Testis (tissue), 2 donors: ENCODE results near the gene NFKBIE.

Experiments
- CTCF ChIP-seq, 3 experiments: fragments of 450-650 bp in 2 of 3; fragments of 200-600 bp in 1 of 3; sonication (generic) in 1 of 3; IDR thresholded peaks; one replicate each; pipeline ENCODE4 v1.5.1; 2016 to 2019; ENCODE audit warnings: antibody characterized with exemption in 3 of 3, mild to moderate bottlenecking in 2 of 3, moderate library complexity in 1 of 3
- POLR2A ChIP-seq: fragments of 450-650 bp; IDR thresholded peaks from one replicate; pipeline ENCODE4 v1.6.1; 2017; ENCODE audit warnings: antibody characterized with exemption, mild to moderate bottlenecking, moderate library complexity

- TF ChIP-seq CTCF (IDR thresholded peaks at IDR 0.05), result no peak
- no peak for TF ChIP-seq POLR2A
Observed at GRCh38 chr6:44219053-44219814, 46.1 kb downstream of the NFKBIE start.
